Endothelial cell of umbilical vein (primary cell): ENCODE measurements around the gene FSIP1. TPM values are rescaled to one million over a fixed set of nuclear protein-coding genes. Genes with fewer than 3 reads are reported as not detected.

Experiments used
- BruUV-seq: library from RNA; stranded (reverse); fragments of 400-500 nt; replicated peaks from 2 replicates; lab custom pipeline; 2021; lab: Mats Ljungman, UMichigan
- CTCF ChIA-PET: fragments of 300-600, 350-600 bp; sonication (Branson Sonifier 250); formaldehyde crosslinking; loops from one replicate; lab custom pipeline; 2021; ENCODE audit warnings: antibody characterized with exemption, inconsistent platforms; lab: Charles Lee
- POLR2A ChIA-PET: fragments of 300-600, 350-600 bp; sonication (Branson Sonifier 250); formaldehyde crosslinking; loops from one replicate; lab custom pipeline; 2021; ENCODE audit warnings: antibody characterized with exemption, inconsistent platforms; lab: Charles Lee
- DNase-seq: peaks from one replicate; pipeline ENCODE4 v3.0.0-alpha.2; 2011; ENCODE audit warnings: low read depth, low spot score
- FAIRE-seq: peaks from 2 replicates; lab custom pipeline; 2011; peaks lifted over from hg19 to GRCh38; lab: Jason Lieb, UNC
- H2AFZ ChIP-seq: 2 replicates; pipeline ENCODE4 v1.6.0; 2012; ENCODE audit warnings: low read depth, low read length, control low read depth, inconsistent platforms
- H3K27ac ChIP-seq: 2 replicates; pipeline ENCODE4 v1.5.1; 2011; ENCODE audit warnings: low read depth, mild to moderate bottlenecking, control low read depth, low read length, moderate library complexity; ENCODE audit not compliant: insufficient read depth
- H3K27me3 ChIP-seq, 2 experiments: 2 replicates each; pipeline versions ENCODE4 v1.6.0 to v1.6.1; 2011; ENCODE audit warnings: low read length in 2 of 2, mixed read lengths in 1 of 2; ENCODE audit not compliant: control insufficient read depth in 2 of 2, insufficient read depth in 2 of 2
- H3K36me3 ChIP-seq, 2 experiments: 2 replicates in 1 of 2; 3 replicates in 1 of 2; pipeline ENCODE4 v1.5.1; 2011; ENCODE audit warnings: low read length in 2 of 2, mild to moderate bottlenecking in 1 of 2, moderate library complexity in 1 of 2; ENCODE audit not compliant: control insufficient read depth in 2 of 2, insufficient read depth in 2 of 2; ENCODE audit errors: extremely low read depth in 1 of 2
- H3K4me1 ChIP-seq: 3 replicates; pipeline ENCODE4 v1.5.1; 2011; ENCODE audit warnings: mild to moderate bottlenecking, low read length; ENCODE audit not compliant: control insufficient read depth, insufficient read depth; ENCODE audit errors: extremely low read depth
- H3K4me2 ChIP-seq: 2 replicates; pipeline ENCODE4 v1.6.1; 2011; ENCODE audit warnings: low read length, control low read depth, mixed read lengths; ENCODE audit not compliant: insufficient read depth
- H3K4me3 ChIP-seq, 3 experiments: fragments of 200-600 bp in 1 of 3; sonication (generic), shearing (Covaris generic) in 1 of 3; replicated peaks in 1 of 3; 2 replicates each; pipeline ENCODE4 v1.5.1; 2011 to 2016; ENCODE audit warnings: control low read depth in 3 of 3, low read length in 3 of 3, mild to moderate bottlenecking in 2 of 3, inconsistent platforms in 1 of 3, low read depth in 1 of 3, moderate library complexity in 1 of 3; ENCODE audit not compliant: insufficient read depth in 1 of 3
- H3K79me2 ChIP-seq: 2 replicates; pipeline ENCODE4 v1.6.0; 2012; ENCODE audit warnings: low read length, inconsistent platforms; ENCODE audit not compliant: control insufficient read depth, insufficient read depth
- H3K9ac ChIP-seq: replicated peaks from 2 replicates; pipeline ENCODE3; 2011; ENCODE audit warnings: low read length, control low read depth; ENCODE audit not compliant: insufficient read depth; ENCODE audit errors: extremely low read depth
- H3K9me1 ChIP-seq: replicated peaks from 3 replicates; pipeline ENCODE4 v1.6.0; 2011; ENCODE audit warnings: mild to moderate bottlenecking, low read length; ENCODE audit not compliant: control insufficient read depth, insufficient read depth; ENCODE audit errors: extremely low read depth
- H3K9me3 ChIP-seq: replicated peaks from 2 replicates; pipeline ENCODE4 v1.5.1; 2012; ENCODE audit warnings: low read length, inconsistent platforms; ENCODE audit not compliant: control insufficient read depth, insufficient read depth
- H4K20me1 ChIP-seq: replicated peaks from 2 replicates; pipeline ENCODE3; 2011; ENCODE audit warnings: mild to moderate bottlenecking, low read length; ENCODE audit not compliant: control insufficient read depth, insufficient read depth; ENCODE audit errors: extremely low read depth
- CTCF ChIP-seq, 2 donors: IDR thresholded peaks; 1 replicate in 1 of 2; 2 replicates in 1 of 2; pipeline ENCODE4 v1.5.1; 2011; ENCODE audit warnings: low read length in 2 of 2, mild to moderate bottlenecking in 2 of 2, moderate library complexity in 2 of 2, control low read depth in 1 of 2, inconsistent platforms in 1 of 2, low read depth in 1 of 2; ENCODE audit not compliant: insufficient read depth in 1 of 2; ENCODE audit errors: extremely low read depth in 1 of 2
- EZH2 ChIP-seq: IDR thresholded peaks from 2 replicates; pipeline ENCODE4 v1.6.1; 2012; ENCODE audit warnings: borderline replicate concordance, low read depth, mild to moderate bottlenecking, moderate library complexity, low read length, inconsistent platforms; ENCODE audit not compliant: severe bottlenecking
- FOS ChIP-seq: IDR thresholded peaks from 2 replicates; pipeline ENCODE4 v1.6.1; 2011; ENCODE audit warnings: mild to moderate bottlenecking, low read length, moderate library complexity, borderline replicate concordance; ENCODE audit not compliant: insufficient read depth
- GATA2 ChIP-seq: IDR thresholded peaks from 2 replicates; pipeline ENCODE4 v1.7.0; 2011; ENCODE audit warnings: low read depth, mild to moderate bottlenecking, moderate library complexity, mixed read lengths, low read length; ENCODE audit not compliant: insufficient read length, insufficient read depth
- JUN ChIP-seq: IDR thresholded peaks from 2 replicates; pipeline ENCODE4 v1.6.1; 2011; ENCODE audit warnings: borderline replicate concordance, low read depth; ENCODE audit not compliant: insufficient read length, insufficient read depth
- MAX ChIP-seq: IDR thresholded peaks from 2 replicates; pipeline ENCODE4 v1.6.1; 2011; ENCODE audit not compliant: insufficient read depth, insufficient read length
- MYC ChIP-seq: IDR thresholded peaks from one replicate; pipeline ENCODE4 v1.6.1; 2011; ENCODE audit warnings: mild to moderate bottlenecking, low read depth, low read length
- POLR2A ChIP-seq: IDR thresholded peaks from 2 replicates; pipeline ENCODE4 v1.6.1; 2012; ENCODE audit warnings: low read depth, mild to moderate bottlenecking, control low read depth, low read length
- POLR2AphosphoS5 ChIP-seq: IDR thresholded peaks from 2 replicates; pipeline ENCODE4 v1.6.1; 2012; ENCODE audit warnings: low read depth, mild to moderate bottlenecking, control low read depth, low read length, moderate library complexity; ENCODE audit not compliant: insufficient read depth
- dilution Hi-C: fragments of 300-500 bp; cut with MboI; formaldehyde crosslinking; loops from one replicate; pipeline ENCODE4 v1.15.0; 2019; ENCODE audit warnings: low sequenced_read_pairs; ENCODE audit not compliant: extremely low pct_ligation_motif_present
- intact Hi-C: fragments of 100-400 bp; cut with micrococcal nuclease; formaldehyde crosslinking; loops from one replicate; pipeline ENCODE4 v1.10.0; 2022
- polyA plus RNA-seq, 4 experiments: library from polyadenylated mRNA; depleted of rRNA in 3 of 4; stranded (reverse) in 3 of 4; unstranded in 1 of 4; fragments of >200 nt; gene quantifications; 2 replicates each; pipeline versions ENCODE4 v1.2.1 to v1.2.3, GENCODE V29; 2011 to 2012; ENCODE audit warnings: missing spikeins in 1 of 4
- total RNA-seq: library from RNA; stranded (reverse); gene quantifications from 2 replicates; pipeline ENCODE4 v1.2.3, GENCODE V29; 2021

The FSIP1 gene
- total and polyA plus RNA-seq, 2 donors (not counting 3 experiments of a cell fraction or from before 2014, with no cell fraction given) = 0.23 to 1.1 TPM

- no peak overlapping the region for H3K27ac ChIP-seq
- H3K9me3 ChIP-seq = no peaks in the 10 kb centered on the region
- ChIA-PET CTCF (interaction anchor here (1.1 to 3.6 kb wide), 3 partner anchors 10 to 35 kb away, joined by 3 to 12 read pairs (median 8); no protein-coding TSS in a partner anchor), POLR2A (no interaction called here)
- no peak overlapping the region for H3K4me2 ChIP-seq
- dilution Hi-C loops = no loop called here
- H3K79me2 ChIP-seq = no peaks in the 10 kb centered on the region
- H2AFZ ChIP-seq = no peak overlapping the region
- no peak overlapping the region for H3K4me3 ChIP-seq
- H3K9ac ChIP-seq = no peak overlapping the region
- H3K4me1 ChIP-seq = no peaks in the 10 kb centered on the region
- TF ChIP-seq EZH2 (no peak), MAX (no peak), JUN (no peak), POLR2AphosphoS5 (no peak), CTCF (IDR thresholded peaks at IDR 0.05; ENCODE audit: extremely low read depth in 1 of 2, insufficient read depth in 1 of 2, low read depth in 1 of 2, low read length in 2 of 2) (no peak), POLR2A (no peak), MYC (no peak), GATA2 (no peak), FOS (no peak)
- no peaks in the 10 kb centered on the region for H3K36me3 ChIP-seq
- H3K9me1 ChIP-seq = no peaks in the 10 kb centered on the region
- DNase-seq (no peak), FAIRE-seq (no peak)
- no TSS peak for BruUV-seq
- H3K27me3 ChIP-seq = no peaks in the 10 kb centered on the region
- no peaks in the 10 kb centered on the region for H4K20me1 ChIP-seq
- intact Hi-C loops = no loop called here
These were observed 60.7 kb downstream of the FSIP1 start for GRCh38 chr15:39721893-39722292.
